Stimulated activated naive CD4-positive, alpha-beta T cell treated with Interleukin-2 at 50 U/mL for 16 hours (primary cell): ENCODE measurements around the gene TAS2R31.

Experiments used
- DNase-seq: peaks from one replicate; lab custom pipeline; 2025; lab: John Stamatoyannopoulos, UW

The TAS2R31 gene

DNA sequence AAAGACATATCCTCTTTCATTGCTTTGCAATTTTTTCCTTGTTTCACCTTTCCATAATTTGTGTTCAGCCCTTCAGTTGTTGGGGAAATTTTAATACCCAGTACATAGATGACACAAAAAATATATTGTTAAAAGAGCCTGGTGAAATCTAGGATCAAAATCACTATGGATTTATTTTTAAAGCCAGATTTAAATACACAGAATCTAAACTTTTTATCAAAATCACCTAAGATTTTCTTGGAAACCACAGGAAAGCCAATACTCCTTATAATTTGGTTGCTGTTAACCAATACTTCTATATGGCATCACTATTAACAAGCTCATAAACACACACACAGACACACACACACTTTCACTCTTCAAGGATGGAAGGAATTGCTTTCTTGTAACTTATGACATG is 33.0 kb downstream of the TAS2R31 start, which contains the start of gene TAS2R20:
TAS2R20 (minus strand) TSS at position 101 of the 400 bp plus-strand sequence. CDS start 429 bp downstream, outside the sequence.
- DNase-seq = no peak

DNA sequence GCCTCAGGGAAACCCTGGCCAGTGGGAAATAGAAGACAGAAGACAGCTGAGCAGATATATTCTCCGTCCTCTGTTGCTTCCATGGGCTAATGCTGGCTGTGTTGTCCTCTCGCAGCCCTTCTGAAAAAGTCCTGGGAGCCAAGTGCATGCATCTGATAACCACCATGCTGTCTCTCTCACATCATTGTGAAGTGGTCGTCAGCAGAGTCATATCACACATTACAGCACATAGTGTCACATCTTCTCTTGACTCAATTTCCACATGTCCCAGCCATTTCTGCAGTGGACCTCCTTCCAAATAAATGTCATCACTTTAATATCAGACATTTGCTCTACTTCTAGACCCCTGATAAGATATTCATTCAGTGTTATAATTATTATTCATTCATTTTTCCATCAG is 36.9 kb downstream of the TAS2R31 start:
- DNase-seq = no peak

DNA sequence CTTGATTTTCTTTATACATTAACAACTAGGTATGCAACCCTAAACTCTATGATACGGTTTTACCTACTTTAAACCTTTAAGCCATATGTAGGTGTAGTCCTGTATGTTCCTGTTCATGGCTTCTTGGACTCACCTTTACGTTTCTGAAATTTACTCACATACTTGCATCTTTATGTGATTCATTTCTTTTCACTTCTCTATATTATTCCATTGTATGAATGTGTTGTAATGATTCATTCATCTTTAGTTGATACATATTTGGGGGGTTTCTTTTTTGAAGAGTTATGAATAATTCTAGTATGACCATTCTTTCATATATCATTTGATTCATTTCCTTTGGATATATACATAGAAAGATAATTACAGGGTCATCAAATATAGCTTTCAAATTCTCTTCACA is 42.1 kb downstream of the TAS2R31 start:
- no peak for DNase-seq

DNA sequence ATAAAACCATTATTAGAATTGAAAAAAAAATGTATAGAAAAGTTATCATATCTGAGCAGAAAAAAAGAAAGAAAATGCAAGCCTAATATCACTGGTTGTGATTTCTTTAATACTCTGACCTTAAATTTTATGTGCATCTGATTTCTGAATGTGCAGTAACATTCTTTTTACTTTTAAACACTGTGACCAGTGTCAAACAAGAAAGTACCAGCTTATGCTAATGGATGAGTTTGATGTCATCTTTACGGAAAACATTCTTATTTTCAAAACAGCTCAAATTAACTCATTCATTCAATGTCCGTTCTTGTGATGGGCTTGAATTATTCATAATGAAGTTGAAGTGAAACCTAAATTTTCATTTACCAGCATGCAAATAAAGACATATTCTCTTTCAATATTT is 44.4 kb downstream of the TAS2R31 start, which contains the start of gene TAS2R50:
TAS2R50 (minus strand) TSS at position 101 of the 400 bp plus-strand sequence; CDS start at position 49, 52 bp downstream.
- no peak for DNase-seq

DNA sequence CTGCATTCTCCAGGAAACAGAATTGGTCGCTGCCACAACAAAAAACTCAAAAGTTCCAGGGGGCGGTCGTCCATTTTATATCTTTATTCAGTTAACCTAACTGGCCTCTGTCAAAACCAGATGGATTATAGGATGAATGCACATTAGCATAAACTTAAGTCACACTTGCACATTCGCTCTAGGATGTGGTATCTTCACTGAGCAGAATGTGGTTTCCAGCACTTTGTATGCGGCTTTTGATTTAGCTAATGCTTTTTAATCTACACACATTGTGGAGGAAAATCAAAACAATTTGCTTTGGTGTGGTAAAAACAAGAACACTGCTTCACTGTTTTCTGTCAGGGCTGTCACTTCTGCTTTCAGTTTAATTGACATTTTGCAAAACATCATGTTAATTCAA is 49.0 kb downstream of the TAS2R31 start:
- DNase-seq = no peak
